Stimulated activated naive CD8-positive, alpha-beta T cell treated with anti-CD3 and anti-CD28 coated beads, Interleukin-15, Interleukin-2, amounts not matched to agents 100 U/mL and 50 U/mL, for 24 hours (primary cell): Measurements from ENCODE around the gene ZNF319.

Source experiments
- ATAC-seq: fragments of 150-1000 bp; cut with Tn5 transposase; one replicate; pipeline ENCODE4 v1.10.0; 2021
- DNase-seq: peaks from one replicate; pipeline ENCODE4 v3.0.0; 2021

Gene ZNF319

GRCh38 chr16:57999971-58000705 is at the start of gene ZNF319:
Gene ZNF319 (minus strand): TSS chr16:58000672. CDS start chr16:57998265, 2,407 bp downstream.
- ATAC-seq (peak; percentile 12), DNase-seq (peak; percentile 34)

DNA sequence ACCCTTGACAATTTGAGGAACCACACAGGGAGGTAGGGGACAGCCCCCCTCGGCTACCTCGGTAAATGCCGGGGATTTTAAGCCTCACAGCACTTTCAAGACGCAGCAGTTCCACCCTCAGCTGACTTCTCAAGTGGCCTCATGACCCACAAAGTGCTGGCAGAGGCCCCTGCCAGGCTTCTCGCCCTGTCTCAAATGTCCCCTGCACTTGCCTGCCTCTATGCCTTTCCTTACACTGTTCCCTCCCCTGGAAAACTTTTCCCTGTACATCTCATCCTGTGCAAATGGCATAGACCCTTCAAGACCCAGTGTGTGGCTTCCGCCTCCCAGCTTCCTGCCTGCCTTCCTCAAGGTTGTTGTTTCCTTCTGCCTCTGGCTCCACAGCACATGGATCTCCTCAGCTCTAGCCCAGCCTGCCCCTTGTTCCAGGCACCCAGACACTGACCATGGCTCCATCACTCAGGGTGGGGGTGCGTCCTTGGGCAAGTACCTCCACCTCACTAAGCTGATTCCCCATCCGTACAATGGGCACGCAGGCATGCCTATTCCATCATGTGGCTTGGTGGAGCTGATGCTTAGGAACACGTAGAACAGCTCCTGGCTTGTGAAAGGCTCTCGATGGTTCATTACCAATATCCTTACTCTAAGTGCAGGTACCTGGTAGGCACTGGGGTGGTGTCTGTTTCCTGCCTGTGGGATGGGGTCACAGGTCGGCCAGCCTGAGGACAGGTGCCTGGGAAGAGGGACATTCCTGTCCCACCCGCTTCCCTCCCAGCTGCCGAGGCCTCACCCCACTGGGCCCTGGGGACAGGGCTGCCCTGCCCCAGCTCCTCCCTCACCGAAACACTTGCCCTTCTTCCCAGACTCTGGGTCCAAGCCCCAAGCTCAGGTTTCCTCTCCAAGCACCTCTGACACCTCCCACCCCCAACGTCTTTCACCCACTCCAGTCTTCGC is 49.0 kb upstream of the ZNF319 start:
- ATAC-seq (no peak), DNase-seq (no peak)

DNA sequence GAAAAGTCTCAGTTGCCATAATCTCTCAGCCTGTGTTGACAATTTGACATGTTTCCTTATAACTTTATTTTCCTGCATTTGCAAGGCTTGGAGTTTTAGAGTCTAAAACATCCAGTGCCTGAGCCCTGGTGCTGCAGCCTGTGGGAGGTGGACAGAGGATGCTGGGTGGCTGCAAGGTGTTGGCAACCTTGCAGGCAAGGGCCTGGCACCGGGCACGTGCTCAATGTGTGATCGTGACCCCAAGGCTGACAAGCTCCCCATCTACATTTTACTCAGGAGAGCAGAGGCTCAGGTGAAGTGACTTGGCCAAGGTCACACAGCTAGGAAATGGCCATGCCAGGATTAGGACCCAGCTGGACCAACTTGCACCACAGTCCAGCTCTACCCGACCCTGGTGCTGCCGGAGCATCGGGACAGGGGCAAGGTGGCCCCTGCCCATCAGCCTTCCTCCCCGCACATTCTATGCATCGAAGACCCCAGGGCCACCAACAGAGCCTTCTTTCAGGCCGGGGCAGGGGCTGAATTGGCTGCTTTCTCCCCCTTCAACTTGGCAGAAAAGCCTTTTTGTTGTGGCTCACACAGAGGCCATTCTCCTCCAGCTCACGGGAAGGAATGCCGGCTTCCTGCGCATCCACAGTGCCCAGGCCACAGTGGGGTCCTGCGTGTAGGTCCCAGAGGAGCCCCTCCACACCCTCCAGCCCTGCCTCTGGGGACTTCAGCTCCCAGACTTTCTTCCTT is 48.2 kb upstream of the ZNF319 start:
- DNase-seq (no peak), ATAC-seq (no peak)

GRCh38 chr16:58047557-58048348 is 47.3 kb upstream of the ZNF319 start:
- DNase-seq = no peak
- ATAC-seq = no peak

- no peak for ATAC-seq
- no peak for DNase-seq
Measured at GRCh38 chr16:58046936-58047335, 46.5 kb upstream of the ZNF319 start.

GRCh38 chr16:58046054-58046881 is 45.8 kb upstream of the ZNF319 start:
- DNase-seq (no peak), ATAC-seq (no peak)

GRCh38 chr16:58045096-58045495 is 44.6 kb upstream of the ZNF319 start:
- ATAC-seq (no peak), DNase-seq (no peak)

DNA sequence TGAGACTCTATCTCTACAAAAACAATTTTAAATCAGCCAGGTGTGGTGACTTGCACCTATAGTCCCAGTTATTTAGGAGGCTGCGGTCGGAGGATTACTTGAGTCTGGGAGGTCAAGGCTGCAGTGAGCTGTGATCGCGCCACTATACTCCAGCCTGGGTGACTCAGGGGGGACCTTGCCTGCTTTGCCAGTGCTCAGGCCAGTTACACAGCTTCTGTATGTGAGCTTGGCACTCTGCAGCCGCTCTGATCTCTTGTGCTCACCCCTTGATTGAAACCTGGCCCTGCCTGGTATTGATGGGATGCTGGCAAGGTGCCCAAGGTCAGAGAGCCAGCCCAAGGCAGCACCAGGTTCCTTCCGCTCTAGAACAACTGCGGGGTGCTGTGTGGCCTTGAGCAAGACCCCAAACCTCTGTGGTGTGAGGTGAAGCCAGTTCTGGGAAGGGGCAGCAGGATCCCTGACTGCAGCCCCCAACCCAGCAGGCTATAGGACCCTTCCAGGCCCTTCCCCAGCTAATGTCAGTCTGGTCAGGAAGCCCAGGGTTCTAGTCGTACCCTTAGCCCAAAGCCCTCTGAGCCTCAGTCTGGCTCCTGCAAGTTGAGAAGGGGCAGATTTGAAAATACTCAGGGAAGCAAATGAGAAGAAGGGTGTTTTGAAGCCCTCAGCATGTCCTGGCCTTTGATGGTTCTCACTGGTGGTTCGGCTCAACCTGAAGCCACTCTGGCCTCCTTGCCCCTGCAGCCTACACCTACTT is 44.0 kb upstream of the ZNF319 start:
- no peak for DNase-seq
- ATAC-seq = no peak

GRCh38 chr16:58043571-58044155 is 43.2 kb upstream of the ZNF319 start:
- DNase-seq (no peak), ATAC-seq (no peak)

DNA sequence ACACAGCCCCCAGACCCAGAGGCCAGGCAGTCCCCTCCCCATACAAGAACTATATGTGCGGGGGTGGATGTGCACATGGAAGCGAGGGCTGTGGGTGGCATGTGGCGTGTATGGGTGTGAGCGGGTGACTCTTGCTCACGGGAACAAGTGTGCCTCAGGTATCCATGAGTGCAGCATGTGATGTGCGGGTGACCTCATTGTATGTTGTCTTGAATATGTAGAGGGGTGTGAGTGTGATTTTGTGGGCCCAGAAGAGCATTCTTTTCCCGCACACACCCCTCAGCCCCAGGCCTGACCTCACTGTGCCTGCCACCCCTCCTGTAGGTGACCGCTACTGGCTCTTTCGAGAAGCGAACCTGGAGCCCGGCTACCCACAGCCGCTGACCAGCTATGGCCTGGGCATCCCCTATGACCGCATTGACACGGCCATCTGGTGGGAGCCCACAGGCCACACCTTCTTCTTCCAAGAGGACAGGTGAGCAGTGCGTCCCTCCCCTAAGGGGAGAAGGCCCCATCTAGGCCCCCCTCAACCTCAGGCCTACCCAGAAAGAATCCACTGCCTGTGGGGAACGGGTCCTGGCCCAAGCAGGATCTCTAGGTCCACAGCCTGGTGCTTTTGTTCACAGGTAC is 42.5 kb upstream of the ZNF319 start:
- no peak for ATAC-seq

DNA sequence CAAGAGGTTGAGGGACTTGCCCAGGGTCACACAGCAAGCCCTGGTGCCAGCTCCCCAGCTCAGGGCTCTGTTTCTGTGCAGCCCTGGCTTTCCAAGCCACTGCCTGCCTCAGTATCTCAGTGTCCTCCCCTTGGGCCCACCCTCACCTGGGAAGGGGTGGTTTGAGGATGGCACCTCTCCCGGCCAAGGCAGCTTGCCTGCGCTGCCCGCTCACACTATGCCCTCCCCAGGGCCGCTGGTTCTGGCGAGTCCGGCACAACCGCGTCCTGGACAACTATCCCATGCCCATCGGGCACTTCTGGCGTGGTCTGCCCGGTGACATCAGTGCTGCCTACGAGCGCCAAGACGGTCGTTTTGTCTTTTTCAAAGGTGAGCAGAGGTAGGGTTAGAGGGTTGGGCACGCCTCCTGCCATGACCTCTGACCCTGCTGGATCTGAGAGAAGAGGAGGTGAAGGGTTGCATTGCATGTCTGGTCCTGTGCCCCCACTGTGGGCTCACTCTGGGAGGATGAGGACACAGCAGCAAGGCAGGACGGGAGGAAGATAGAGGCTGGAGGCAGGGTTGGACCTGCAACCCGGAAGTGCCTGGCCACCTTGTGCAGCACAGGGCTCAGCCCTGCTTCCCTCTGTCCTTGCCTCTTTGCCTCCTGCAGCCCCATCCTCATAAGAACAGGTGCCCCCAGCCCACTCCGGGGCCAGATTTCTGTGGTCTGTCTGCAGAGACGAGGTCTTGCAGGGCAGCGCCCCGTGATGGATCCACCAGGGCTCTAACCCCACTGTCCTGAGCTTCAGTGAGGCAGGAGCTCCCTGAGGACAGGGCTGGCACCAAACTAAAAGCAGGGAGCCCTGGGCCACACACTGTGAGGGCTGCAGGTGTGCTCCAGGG is 41.8 kb upstream of the ZNF319 start:
- no peak for DNase-seq
- ATAC-seq = no peak

More for the DNA sequence above, 42.5 kb upstream of the ZNF319 start:
- no peak for DNase-seq

- no peak for ATAC-seq
- DNase-seq = no peak
Measured at GRCh38 chr16:58041628-58041955, 41.1 kb upstream of the ZNF319 start.

- no peak for DNase-seq
Measured at GRCh38 chr16:58040945-58041627, 40.6 kb upstream of the ZNF319 start.

GRCh38 chr16:58040496-58040846 is 40.0 kb upstream of the ZNF319 start:
- ATAC-seq = no peak

More at GRCh38 chr16:58040945-58041627, 40.6 kb upstream of the ZNF319 start:
- ATAC-seq = no peak

DNA sequence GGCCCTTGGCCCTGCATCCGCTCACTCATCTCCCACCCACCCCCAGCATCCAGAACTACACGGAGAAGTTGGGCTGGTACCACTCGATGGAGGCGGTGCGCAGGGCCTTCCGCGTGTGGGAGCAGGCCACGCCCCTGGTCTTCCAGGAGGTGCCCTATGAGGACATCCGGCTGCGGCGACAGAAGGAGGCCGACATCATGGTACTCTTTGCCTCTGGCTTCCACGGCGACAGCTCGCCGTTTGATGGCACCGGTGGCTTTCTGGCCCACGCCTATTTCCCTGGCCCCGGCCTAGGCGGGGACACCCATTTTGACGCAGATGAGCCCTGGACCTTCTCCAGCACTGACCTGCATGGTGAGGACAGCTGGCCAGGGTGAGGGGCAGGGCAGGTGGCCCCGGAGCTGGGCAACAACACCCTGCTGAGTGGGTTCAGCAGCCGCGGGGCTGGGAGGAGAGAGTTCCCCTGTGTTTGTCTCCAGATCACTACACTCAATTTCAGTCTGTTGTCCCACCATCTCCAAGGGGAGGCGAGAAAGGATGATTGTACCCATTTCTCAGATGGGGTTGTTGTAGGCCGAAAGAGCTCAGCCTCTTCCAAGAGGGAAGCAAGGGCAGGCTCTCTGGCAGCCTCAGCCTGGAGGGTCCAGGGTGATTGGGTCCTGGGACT is 39.5 kb upstream of the ZNF319 start:
- ATAC-seq (no peak), DNase-seq (no peak)

More at GRCh38 chr16:58040496-58040846, 40.0 kb upstream of the ZNF319 start:
- DNase-seq = no peak

DNA sequence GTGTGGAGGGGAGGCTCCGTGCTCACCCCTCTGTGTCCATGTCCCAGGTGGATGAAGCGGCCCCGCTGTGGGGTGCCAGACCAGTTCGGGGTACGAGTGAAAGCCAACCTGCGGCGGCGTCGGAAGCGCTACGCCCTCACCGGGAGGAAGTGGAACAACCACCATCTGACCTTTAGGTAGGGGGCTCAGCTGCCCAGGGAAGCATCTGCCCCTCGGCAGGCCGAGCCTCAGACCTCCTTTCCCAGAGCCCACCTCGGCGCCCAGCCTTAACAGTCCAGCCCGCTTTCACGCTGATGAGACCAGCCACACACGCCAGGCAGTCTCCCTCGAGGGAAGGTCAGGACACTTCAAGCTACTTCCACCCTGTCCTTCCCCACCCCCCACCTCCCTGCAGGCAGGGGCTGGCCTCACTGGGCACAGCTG is 37.8 kb upstream of the ZNF319 start:
- ATAC-seq (no peak), DNase-seq (no peak)
